DMS 273 (cell line): ENCODE data around the gene SNRPE.

Source experiments
- DNase-seq: peaks from one replicate; lab custom pipeline; 2025; ENCODE audit not compliant: unreplicated experiment; lab: John Stamatoyannopoulos, UW

SNRPE gene

DNA sequence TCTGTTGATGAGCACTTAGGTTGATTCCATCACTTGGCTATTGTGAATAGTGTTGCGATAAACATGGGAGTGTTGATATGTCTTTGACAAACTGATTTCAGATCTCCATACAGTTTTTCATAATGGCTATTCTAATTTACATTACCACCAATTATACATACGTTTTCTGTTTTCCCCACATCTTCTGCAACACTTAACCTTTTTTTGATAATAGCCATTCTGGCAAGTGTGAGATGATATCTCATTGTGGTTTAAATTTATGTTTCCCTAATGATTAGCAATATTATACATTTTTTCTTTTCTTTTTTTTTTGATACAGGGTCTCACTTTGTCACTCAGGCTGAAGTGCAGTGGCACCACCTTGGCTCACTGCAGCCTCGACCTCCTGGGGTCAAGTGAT is 17.0 kb downstream of the SNRPE start:
- DNase-seq = no peak

DNA sequence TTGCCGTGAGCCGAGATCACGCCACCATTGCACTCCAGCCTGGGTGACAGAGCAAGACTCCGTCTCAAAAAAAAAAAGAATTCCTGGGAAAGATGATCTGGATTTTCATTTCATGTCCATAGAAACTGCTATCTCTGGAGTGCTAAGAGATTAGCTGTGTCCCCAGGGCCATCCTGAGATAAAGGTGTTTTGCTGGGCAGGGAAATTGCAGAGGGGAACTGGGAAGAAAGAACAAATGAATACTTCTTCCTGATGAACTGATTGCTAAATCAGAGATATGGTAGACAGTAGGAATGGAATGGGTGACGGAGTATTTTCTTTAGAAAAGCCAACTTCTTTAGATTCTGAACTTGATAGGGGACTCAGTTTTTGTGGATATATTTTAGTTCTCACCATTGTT is 19.2 kb downstream of the SNRPE start:
- DNase-seq = no peak

- DNase-seq = no peak
These were observed 27.4 kb downstream of the SNRPE start for GRCh38 chr1:203888807-203889251.

GRCh38 chr1:203891950-203892349 is 30.6 kb downstream of the SNRPE start:
- DNase-seq = no peak

DNA sequence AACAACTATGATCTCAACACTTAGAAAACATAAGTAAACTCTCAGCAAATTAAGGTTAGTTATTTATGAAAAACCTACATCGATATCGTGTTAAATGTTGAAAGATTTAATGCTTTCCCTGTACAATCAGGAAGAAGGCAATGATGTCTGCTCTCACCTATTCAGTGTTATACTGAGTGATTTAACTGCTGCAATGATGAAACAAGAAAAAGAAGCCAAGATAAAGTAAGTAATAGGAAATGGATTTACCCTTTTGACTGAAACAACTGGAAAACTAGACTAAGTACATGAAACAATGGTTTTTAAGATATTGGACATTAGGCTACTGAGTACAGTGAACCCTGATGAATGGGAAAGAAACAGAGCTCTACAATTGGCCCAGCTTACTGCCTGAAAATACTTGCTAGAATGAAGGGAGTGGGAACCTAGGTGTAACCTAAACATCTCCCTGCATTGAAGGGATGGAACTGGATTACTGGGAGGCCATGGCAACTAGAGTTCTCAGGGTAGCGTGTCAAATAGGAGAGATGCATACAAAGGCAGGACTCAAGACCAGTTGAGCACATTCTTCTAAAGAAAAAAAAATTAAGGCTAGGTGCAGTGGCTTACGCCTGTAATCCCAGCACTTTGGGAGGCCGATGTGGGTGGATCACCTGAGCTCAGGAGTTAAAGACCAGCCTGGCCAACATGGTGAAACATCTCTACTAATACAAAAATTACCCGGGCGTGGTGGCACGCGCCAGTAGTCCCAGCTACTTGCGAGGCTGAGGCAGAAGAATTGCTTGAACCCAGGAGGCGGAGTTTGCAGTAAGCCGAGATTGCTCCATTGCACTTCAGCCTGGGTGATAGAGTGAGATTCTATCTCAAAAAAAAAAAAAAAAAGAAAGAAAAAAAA is 37.3 kb downstream of the SNRPE start:
- no peak for DNase-seq

- no peak for DNase-seq
These were observed 37.9 kb downstream of the SNRPE start for GRCh38 chr1:203899353-203899716.

DNA sequence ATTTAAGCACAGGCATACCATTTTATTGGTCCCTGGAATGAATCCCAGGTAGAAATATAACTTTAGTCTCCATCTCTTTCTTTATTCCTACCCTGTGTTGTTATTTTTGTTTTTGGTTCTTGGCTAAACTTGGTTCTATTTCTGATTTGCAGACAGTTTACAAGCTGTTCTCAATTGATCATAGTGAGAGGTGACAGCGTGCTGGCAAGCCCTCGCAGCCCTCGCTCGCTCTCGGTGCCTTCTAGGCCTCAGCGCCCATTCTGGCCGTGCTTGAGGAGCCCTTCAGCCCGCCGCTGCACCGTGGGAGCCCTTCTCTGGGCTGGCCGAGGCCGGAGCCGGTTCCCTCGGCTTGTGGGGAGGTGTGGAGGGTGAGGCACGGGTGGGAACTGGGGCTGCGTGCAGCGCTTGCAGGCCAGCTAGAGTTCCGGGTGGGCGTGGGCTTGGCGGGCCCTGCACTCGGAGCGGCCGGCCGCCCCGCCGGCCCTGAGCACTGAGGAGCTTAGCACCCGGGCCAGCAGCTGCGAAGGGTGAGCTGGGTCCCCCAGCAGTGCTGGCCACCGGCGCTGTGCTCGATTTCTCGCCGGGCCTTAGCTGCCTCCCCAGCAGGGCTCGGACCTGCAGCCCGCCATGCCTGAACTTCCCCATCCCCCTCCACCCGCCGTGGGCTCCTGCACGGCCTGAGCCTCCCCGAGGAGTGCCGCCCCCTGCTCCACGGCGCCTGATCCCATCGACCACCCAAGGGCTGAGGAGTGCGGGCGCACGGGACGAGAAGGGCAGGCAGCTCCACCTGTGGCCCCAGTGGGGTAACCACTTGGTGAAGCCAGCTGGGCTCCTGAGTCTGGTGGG is 38.7 kb downstream of the SNRPE start:
- no peak for DNase-seq

GRCh38 chr1:203901581-203901980 is 40.2 kb downstream of the SNRPE start:
- DNase-seq = no peak

GRCh38 chr1:203905275-203905674 is 43.9 kb downstream of the SNRPE start:
- DNase-seq = no peak

GRCh38 chr1:203906932-203907331 is 45.5 kb downstream of the SNRPE start:
- no peak for DNase-seq

- DNase-seq = no peak
These were observed 46.5 kb downstream of the SNRPE start for GRCh38 chr1:203907901-203908300.

DNA sequence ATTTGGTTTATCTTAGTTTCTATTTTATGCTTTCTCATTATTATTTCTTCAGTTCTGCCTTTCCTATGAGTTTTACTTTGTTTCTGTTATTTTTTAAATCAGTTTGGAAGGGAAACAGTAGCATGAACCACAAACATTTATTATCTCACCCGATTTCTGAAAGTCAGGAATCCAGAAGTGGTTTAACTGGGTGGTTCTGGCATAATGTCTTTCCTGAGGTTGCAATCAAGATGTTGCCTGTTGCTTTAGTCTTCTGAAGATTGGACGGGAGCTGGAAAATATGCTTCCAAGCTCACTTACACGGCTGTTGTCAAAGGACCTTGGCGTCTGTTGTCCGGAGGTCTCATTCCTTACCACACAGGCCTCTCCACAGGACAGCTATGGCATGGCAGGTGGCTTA is 50.4 kb downstream of the SNRPE start:
- no peak for DNase-seq

- no peak for DNase-seq
These were observed 51.7 kb downstream of the SNRPE start for GRCh38 chr1:203913073-203913521.

DNA sequence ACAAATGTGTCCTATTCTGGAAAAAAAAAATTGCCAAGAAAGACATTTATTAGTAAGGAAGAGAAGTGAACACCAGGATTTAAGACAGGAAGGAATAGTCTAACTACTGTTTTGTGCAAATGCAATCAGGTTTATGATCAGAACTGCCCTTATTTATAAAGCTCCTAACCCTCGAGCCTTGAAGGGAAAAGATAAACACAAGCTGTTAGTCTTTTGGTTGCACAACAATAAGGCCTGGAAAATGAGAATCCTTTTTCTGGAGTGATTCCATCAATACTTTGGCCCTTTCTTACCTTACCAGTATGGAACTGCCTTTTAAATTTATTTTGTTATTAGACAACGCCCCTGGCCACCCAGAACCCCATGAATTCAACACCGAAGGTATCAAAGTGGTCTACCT is 52.9 kb downstream of the SNRPE start:
- DNase-seq = peak; percentile 20

- DNase-seq = no peak
These were observed 54.4 kb downstream of the SNRPE start for GRCh38 chr1:203915811-203916210.

DNA sequence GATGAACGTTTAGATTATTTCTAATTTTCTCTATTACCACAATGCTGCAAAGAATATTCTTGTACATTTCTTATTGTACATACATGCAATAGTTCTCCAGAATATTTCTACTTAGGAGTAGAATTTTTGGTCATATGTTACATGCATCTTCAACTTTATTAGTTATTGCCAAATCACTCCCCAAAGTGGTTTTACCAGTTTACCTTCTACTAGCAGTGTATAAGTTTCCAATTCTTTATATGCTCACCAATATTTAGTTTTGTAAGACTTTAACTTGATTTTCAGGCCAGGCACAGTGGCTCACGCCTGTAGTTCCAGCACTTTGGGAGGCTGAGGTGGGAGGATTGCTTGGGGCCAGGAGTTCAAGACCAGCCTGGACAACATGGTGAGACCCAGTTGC is 55.4 kb downstream of the SNRPE start:
- no peak for DNase-seq
